PC-3 (cell line): Measurements from ENCODE around the gene TTC24.

Source experiments
- EZH2 ChIP-seq: fragments of 300-600 bp; sonication (generic); IDR thresholded peaks from one replicate; pipeline ENCODE4 v1.6.1; 2017; ENCODE audit warnings: antibody characterized with exemption, mild to moderate bottlenecking, low read length; ENCODE audit not compliant: unreplicated experiment
- EZH2phosphoT487 ChIP-seq: fragments of 300-600 bp; sonication (generic); IDR thresholded peaks from 2 replicates; pipeline ENCODE4 v1.6.1; 2018; ENCODE audit warnings: mild to moderate bottlenecking, antibody characterized with exemption, low read length, borderline replicate concordance
- TF ChIP-seq, protein P1 (sequence below): fragments of 300-600 bp; sonication (generic); conservative IDR thresholded peaks from 2 replicates; pipeline ENCODE4 v1.5.1; 2017; ENCODE audit warnings: antibody characterized with exemption, low read depth, mild to moderate bottlenecking, low read length

DNA sequence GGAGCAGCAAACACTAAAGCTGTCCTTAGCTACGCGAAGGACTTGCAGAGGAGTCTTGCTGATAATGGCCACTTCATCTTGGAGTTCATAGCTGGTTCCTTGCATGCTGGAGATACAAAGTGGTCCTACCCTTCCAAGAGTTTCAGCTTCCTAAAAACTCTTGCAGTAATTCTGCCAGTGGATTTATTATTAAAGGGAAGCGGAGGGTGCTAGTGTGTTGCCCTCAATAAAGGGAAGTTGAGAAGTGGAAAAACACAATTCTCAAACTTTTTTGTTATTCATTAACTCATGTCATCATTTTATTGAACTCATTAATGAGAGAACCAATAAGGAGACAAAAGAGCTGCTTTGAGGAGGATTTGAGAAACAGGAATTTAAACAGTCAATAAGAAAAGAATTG lies 33.1 kb downstream of the TTC24 start:
- TF ChIP-seq, protein P1, sequence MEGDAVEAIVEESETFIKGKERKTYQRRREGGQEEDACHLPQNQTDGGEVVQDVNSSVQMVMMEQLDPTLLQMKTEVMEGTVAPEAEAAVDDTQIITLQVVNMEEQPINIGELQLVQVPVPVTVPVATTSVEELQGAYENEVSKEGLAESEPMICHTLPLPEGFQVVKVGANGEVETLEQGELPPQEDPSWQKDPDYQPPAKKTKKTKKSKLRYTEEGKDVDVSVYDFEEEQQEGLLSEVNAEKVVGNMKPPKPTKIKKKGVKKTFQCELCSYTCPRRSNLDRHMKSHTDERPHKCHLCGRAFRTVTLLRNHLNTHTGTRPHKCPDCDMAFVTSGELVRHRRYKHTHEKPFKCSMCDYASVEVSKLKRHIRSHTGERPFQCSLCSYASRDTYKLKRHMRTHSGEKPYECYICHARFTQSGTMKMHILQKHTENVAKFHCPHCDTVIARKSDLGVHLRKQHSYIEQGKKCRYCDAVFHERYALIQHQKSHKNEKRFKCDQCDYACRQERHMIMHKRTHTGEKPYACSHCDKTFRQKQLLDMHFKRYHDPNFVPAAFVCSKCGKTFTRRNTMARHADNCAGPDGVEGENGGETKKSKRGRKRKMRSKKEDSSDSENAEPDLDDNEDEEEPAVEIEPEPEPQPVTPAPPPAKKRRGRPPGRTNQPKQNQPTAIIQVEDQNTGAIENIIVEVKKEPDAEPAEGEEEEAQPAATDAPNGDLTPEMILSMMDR = no peak
- TF ChIP-seq EZH2phosphoT487 = no peak
- no peak for TF ChIP-seq EZH2
